GM21619 (cell line): ENCODE results near the gene SLC25A30.
"Not testable (repeated sequence)": the region's sequence is repeated elsewhere in the genome, so short reads cannot be mapped to it uniquely, and the experiment has no call there.

Experiments
- ATAC-seq: cut with Tn5 transposase; IDR thresholded peaks from one replicate; pipeline ENCODE4 v1.9.1; 2021; ENCODE audit not compliant: unreplicated experiment

Gene SLC25A30

DNA sequence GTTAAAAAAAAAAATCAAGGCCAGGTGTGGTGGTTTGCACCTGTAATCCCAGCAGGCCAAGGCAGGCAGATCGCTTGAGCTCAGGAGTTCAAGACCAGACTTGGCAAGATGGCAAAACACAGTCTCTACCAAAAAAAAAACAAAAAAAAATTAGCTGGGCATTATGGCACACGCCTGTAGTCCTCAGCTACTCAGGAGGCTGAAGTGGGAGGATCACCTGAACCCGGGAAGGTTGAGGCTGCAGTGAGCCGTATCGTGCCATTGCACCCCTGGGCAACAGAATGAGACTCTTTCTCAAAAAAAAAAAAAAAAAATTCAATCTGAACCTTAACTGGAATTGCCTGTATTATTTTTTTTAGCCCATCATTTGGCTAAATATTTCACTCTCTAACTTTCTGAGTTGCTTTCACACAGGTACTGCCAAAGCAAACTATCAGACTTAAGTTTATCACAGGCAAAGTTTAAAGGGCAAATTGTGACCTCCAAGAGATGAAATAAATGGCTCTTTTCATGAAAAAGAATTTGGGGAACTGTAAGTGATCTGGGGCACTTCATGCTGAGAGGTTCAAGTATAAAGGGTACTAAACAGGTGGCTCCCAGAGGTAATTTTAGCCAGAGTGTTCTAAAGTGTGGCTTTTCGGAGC, 14.7 kb upstream of the SLC25A30 start:
- ATAC-seq: no peak

- not testable (repeated sequence) for ATAC-seq
Measured at GRCh38 chr13:45426056-45426841, 8.1 kb upstream of the SLC25A30 start.

DNA sequence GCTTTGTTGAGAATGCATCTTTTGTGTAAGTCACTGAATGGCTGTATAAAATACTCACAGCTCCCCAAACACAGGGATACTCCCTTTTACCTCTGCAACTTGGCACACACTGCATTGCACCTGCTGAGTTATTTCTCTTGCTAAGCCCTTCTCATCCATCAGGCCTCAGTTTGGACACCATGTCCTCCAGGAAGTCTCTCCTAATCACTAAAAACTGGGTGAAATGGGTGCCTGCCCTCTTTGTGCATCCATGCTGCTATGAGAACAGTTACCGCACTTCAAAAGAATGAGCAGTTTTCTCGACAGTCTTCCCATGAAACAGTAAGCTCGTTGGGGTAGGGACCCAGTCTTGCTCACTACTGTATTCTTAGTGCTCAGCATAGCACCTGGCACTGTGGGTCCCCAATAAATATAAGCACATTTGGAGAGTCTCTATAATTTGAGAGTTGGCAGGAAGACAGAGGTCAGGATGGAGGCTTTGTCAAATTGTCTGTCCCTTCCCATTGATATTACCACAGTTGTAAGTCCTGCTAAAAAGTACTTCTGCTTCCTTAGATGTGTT, 4.6 kb upstream of the SLC25A30 start:
- ATAC-seq: no peak

- ATAC-seq: no peak
Measured at GRCh38 chr13:45419945-45420344, 1.8 kb upstream of the SLC25A30 start.

DNA sequence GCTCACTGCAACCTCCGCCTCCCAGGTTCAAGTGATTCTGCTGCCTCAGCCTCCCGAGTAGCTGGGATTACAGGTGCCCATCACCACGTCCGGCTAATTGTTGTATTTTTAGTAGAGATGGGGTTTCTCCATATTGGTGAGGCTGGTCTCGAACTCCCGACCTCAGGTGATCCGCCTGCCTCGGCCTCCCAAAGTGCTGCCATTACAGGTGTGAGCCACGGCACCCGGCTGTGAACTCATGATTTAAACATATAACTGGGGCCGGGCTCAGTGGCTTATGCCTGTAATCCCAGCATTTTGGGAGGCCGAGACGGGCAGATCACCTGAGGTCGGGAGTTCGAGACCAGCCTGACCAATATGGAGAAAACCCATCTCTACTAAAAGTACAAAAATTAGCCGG, 1.2 kb upstream of the SLC25A30 start:
- not testable (repeated sequence) for ATAC-seq

DNA sequence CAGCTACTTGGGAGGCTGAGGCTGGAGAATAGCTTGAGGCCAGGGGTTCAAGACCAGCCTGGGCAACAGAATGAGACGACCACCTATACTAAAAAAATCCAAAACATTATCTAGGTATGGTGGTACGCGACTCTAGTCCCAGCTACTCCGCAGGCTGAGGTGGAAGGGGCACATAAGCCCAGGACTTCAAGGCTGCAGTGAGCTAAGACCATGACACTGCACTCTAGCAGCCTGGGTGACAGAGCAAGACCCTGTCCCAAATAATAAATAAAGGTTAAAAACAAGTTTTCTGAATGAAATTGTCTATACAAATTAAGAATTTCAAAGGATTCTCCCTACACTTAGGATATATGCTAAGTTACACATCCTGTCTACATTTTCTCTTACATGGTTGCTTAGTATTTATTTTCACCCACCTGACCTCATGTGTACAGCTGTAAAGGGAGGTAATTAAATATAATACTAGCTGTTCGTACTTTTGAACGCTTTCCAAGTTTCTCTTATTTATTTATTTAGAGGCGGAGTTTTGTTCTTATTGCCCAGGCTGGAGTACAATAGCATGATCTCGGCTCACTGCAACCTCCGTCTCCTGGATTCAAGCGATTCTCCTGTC, 1.6 kb downstream of the SLC25A30 start:
- ATAC-seq: no peak

- ATAC-seq: no peak
Measured at GRCh38 chr13:45415112-45415511, 3.1 kb downstream of the SLC25A30 start.

DNA sequence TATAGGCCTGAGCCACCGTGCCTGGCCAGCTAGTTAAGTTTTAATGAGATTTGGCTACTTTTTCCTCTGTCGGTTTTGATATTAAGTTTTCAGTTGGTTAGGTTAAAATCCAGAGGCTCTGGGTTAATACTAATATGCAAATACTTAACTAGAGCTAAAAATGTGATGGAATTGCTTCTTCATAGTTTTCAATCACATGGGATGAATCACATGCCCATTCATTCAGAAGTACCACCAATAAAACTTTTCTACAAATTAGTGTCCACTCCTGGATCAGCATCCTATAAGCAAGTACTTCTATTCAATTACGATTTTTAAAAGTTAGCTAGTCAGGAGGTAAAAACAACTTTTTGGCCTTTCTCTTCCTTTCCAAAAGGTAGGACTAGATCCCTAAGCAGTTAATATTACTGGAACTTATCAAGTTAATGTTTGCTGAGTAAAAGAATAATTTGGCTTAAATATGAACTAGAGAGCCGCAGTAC, 4.3 kb downstream of the SLC25A30 start:
- no peak for ATAC-seq

DNA sequence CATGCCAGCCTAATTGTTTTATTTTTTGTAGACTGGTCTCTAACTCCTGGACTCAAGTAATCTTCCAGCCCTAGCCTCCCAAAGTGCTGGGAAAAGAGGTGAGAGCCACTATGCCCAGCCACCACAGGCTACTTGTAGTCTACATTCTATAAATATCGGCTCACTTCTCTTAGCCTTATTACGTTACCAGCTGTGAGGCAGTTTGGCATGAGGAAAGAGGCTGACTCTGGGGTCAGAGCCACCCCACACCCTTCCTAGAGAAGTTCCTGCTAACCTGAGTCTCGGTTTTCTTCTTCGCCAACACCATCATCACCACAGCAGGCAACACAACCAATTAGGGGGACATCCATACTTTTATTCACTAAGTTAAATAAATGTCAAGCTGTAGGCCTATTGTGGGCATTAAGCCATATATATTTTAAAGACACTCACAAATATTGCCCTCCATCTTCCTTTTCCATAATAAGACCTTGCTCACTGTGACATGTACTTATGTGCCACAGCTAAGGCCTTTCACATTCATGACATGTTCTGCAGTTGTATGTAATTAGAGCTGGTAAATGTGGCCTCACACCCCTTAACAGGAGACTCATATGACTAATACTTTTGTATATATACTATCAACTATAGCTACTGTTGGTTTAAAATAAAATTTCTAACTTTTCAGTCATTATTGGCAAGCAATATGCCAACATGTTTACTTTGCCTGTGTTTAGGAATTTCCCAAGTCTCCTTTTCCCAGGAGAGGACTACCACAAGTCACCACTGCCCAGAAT, 5.7 kb downstream of the SLC25A30 start:
- ATAC-seq: no peak

DNA sequence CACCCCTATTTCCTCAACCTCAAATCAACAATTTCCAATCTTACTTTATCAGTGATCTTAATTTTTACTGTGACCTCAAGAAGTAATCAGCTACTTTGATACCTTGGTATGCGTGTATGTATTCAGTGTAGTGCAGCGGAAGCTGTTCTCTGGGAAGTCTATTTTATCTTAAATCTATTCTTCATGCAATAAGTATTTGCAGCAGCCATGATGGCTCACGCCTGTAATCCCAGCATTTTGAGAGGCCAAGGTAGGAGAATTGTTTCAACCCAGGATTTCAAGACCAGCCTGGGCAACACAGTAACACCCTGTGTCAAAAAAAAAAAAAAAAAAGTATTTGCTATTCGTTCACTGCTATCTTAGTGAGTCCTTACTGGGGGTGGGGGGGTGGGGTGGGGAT, 6.5 kb downstream of the SLC25A30 start:
- ATAC-seq: no peak

- ATAC-seq: no peak
Measured at GRCh38 chr13:45411221-45411620, 7.0 kb downstream of the SLC25A30 start.

DNA sequence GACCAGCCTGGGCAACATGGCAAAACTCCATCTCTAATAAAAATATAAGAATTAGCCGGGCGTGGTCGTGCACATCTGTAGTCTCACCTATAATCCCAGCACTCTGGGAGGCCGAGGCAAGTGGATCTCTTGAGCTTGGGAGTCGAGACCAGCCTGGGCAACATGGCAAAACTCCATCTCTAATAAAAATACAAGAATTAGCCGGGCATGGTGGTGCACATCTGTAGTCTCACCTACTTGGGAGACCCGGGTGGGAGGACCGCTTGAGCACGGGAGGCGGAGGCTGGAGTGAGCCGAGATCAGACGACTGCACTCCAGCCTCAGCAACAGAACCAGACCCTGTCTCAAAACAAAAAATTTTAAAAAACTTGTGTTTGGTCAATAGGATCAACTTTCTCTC, 7.7 kb downstream of the SLC25A30 start:
- ATAC-seq: no peak

GRCh38 chr13:45410001-45410400, 8.2 kb downstream of the SLC25A30 start:
- no peak for ATAC-seq

- no peak for ATAC-seq
Measured at GRCh38 chr13:45406421-45406820, 11.8 kb downstream of the SLC25A30 start.

GRCh38 chr13:45403081-45403480, 15.1 kb downstream of the SLC25A30 start:
- no peak for ATAC-seq

DNA sequence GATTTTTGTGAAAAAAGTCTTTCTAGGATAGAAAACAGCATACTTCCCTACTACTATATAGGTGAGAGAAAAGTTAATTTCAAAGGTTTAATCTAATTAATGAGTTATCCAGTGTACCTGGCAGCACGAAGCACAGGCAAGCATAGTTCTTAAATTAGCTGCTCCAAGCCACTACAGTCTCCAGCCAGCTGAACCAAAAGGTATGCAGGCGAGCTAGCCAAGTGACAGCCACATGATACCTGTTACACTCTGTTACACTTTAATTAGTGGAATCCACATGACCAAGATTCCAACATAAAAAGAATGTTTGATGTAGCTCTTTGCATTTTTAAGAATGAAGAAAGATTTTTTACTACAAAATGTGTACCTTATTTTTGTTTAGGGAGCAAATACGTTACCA, 15.5 kb downstream of the SLC25A30 start:
- ATAC-seq: no peak

DNA sequence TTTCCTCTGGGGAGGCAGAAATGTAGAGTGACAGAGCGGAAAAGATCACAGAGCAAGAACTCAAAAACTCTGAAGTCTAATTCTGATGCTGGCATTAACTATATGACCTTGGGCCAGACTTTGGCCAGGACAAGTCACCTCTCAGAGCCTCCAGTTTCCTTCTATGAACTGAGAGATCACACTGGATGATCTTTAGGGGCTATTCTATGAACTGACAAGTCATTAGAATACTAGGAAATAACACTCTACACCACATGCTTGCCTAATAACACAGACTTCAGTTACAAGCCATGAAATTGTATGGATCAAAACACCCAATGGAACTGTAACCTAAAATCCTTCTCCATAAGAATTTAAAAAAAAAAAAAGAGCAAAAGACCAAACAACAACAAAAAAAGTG, 16.9 kb downstream of the SLC25A30 start:
- no peak for ATAC-seq

- no peak for ATAC-seq
Measured at GRCh38 chr13:45398877-45399276, 19.3 kb downstream of the SLC25A30 start.

DNA sequence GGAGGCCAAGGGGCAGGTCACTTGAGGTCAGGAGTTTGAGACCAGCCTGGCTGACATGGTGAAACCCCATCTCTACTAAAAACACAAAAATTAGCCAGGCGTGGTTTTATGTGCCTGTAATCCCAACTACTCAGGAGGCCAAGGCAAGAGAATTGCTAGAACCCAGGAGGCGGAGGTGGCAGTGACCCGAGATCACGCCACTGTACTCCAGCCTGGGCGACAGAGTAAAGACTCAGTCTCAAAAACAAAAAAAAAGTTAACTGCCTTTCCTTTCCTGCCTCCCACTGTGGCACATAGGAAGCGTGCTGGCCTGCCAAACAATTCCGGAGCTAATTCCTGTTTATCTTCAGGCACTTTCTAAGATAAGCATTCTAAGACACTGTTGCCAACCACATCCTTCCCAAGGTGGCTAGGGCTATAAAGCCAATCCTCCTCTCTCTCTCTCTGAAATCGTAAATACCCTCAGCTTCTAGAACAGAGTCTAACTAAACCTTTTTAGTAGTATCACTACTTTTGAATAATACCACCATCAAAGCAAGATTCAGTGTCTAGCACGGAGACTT, 21.6 kb downstream of the SLC25A30 start:
- no peak for ATAC-seq

DNA sequence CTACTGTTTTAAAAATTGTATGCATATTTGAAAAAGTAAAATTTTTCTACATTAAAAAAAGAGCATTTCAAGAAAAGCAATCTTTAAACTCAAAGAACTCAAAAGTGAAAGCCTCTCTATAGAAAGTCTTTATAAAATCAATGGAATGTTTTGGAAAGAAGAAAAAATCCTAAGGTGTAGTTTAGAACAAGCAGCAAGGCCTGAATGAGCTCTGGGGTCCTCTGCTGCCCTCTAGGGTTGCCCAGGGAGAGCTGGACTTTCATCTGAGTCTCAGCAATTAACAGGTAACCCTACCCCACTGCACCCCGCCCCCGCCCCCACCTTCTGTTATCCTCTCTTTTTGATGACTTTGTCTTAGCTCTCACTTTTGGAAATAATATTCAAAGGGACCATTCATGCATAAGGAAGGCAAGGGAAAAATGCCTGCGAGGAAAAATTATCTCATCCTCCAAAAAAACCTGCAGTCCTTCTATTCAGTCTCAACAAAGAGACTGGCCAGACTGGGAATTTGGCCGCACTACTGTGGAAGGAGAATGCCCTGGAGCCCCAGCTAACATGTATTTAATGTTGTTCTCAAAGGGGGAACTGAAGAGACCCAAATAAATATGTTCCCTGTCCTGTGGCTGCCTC, 24.1 kb downstream of the SLC25A30 start:
- no peak for ATAC-seq
